GM10266 (cell line): ENCODE measurements around the gene ZNF555.

Experiments used
- DNase-seq: peaks from one replicate; pipeline ENCODE4 v3.0.0; 2012; ENCODE audit errors: extremely low spot score
- TF ChIP-seq, protein P1 (sequence below): IDR thresholded peaks from 2 replicates; pipeline ENCODE4 v1.5.1; 2012; ENCODE audit warnings: mild to moderate bottlenecking, low read depth; ENCODE audit not compliant: control insufficient read depth, insufficient read depth; ENCODE audit errors: missing control alignments

ZNF555 gene

DNA sequence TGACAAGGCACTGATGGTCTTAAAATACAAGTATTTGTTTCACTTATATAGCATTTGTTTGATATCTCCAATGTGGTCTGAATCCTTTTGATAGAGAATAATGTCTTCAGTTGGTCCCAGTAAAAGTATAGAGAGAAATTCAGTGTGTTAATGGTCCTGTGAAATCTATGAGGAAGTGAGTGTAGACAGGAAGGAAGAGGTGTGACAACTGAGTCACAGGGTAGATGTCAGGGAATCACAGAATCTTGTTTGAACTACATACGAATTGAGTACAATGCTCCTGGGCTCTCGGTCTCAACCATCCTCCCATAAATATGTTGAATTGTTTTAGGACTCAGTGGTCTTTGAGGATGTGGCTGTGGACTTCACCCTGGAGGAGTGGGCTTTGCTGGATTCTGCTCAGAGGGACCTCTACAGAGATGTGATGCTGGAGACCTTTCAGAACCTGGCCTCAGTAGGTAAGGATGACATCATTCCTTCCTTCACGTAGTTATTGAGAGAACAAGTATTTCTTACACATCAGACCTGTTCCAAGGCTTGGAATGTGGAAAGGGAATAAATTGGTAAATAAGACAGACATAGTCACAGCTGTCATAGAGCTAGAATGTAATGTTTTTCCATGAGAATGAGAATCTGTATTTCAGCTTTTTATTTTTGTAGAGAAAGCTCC is 9.1 kb downstream of the ZNF555 start:
- TF ChIP-seq, protein P1, sequence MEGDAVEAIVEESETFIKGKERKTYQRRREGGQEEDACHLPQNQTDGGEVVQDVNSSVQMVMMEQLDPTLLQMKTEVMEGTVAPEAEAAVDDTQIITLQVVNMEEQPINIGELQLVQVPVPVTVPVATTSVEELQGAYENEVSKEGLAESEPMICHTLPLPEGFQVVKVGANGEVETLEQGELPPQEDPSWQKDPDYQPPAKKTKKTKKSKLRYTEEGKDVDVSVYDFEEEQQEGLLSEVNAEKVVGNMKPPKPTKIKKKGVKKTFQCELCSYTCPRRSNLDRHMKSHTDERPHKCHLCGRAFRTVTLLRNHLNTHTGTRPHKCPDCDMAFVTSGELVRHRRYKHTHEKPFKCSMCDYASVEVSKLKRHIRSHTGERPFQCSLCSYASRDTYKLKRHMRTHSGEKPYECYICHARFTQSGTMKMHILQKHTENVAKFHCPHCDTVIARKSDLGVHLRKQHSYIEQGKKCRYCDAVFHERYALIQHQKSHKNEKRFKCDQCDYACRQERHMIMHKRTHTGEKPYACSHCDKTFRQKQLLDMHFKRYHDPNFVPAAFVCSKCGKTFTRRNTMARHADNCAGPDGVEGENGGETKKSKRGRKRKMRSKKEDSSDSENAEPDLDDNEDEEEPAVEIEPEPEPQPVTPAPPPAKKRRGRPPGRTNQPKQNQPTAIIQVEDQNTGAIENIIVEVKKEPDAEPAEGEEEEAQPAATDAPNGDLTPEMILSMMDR = no peak
- no peak for DNase-seq

DNA sequence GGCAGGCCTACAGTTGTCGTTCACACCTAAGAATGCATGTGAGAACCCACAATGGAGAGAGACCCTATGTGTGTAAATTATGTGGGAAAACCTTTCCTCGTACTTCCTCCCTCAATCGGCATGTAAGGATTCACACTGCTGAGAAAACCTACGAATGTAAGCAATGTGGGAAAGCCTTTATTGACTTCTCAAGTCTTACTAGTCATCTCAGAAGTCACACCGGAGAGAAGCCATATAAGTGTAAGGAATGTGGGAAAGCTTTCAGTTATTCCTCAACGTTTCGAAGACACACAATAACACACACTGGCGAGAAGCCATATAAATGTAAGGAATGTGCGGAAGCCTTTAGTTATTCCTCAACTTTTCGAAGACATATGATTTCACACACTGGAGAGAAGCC is 11.3 kb downstream of the ZNF555 start:
- TF ChIP-seq, protein P1 = no peak

DNA sequence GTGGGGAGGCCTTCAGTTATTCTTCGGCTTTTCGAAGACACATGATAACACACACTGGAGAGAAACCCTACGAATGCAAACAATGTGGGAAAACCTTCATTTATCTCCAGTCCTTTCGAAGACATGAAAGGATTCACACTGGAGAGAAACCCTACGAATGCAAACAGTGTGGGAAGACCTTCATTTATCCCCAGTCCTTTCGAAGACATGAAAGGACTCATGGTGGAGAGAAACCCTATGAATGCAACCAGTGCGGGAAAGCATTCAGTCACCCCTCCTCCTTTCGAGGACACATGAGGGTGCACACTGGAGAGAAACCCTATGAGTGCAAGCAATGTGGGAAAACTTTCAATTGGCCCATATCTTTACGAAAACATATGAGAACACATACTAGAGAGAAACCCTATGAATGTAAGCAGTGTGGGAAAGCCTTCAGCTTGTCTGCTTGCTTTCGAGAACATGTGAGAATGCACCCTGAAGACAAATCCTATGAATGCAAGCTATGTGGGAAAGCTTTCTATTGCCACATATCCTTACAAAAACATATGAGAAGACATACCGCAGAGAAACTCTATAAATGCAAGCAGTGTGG is 11.8 kb downstream of the ZNF555 start:
- no peak for DNase-seq
- TF ChIP-seq, protein P1 = no peak

More for the DNA sequence above, 11.3 kb downstream of the ZNF555 start:
- no peak for DNase-seq

DNA sequence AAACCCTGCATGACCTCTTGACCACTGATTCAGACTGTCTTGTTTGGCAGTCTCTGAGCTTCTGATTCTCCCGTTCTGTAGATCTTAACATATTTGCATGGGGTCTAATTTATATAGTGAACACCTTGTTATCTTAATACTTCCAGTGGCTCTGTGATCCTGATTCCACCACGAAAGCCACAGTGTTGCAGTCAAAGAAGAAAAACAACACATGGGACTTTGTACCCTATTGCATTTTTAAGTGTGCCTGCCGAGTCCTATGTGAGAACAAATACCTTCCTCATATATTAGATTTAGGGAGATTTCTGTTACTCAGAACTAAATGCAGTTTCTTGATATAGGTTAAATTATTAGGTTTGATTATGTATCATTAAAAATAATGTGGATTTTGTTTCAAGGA is 13.6 kb downstream of the ZNF555 start:
- DNase-seq = no peak
- TF ChIP-seq, protein P1 = no peak

DNA sequence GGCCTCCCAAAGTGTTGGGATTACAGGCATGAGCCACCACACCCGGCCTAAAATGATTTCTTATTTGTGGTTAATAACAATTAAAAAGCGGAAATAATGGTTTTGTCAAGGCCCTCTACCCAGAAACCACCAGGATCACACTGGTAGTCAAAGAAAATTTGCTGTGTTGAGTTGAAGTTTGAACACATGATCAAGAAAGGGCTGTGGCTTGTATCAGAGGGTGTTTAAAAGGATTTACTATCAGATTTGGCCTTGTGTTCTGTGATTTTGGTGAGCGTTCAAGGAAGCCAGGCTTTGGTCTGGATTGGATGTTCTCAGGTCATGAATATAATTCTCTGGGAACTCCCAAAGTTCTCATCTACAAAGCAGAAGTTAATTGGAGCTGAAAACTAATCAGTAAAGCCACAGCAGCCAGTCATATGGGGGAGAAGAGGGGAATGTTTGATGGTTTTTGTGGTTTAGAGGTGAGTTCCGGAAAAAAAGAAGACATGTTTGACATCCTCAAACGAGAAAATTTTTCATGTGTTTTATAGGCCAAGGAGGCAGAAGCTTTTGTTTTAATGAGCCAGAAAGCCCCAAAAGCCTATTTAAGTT is 15.3 kb downstream of the ZNF555 start:
- TF ChIP-seq, protein P1 = no peak
- no peak for DNase-seq

DNA sequence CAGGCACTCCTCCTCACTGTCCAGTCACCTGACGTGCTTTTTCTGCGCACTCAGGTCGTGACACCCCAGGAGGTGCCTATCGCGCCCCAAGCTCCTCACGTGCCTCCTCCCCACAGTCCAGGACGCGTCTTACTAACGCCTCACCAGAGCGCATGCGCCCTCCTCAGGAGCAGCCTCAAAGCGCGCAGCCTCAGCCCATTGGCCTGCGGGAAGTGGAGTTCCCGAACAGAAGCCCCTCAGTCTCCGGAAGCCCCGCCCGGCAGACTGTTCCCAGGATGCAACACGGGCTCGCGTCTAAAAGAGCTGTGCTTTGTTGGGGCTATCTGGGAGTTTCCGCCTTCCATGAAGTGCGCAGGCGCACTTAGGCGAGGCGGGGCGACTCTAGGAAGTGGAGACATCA is 17.6 kb downstream of the ZNF555 start:
- no peak for DNase-seq
- TF ChIP-seq, protein P1 = no peak

DNA sequence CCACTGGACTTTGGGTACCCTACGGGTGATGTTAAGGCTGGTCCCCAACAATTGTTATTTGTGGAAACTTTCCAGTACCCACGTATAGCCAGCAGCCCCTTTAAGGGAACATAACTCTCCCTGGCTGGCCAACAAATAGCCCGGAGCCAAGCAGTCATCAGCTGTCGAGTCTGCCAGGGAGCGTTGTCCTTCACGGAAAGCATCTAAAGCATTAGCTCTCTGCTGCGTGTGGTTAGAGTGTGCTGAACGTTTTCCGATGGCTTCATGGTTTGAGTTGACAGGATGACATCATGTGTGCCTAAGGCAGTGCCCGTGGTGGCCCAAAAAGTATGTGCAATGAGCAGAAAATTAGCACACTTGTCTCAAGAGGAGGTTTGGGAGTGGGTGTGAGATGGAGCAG is 22.5 kb downstream of the ZNF555 start:
- TF ChIP-seq, protein P1 = no peak
- DNase-seq = no peak
